SK-N-SH treated with all-trans-retinoic acid at 6 μM for 48 hours (cell line): ENCODE results near the gene SERPINH1.

Experiments
- ARNTL ChIP-seq: fragments of 450-650 bp; formaldehyde crosslinking; IDR thresholded peaks from 2 replicates; pipeline ENCODE4 v1.5.0; 2020; ENCODE audit warnings: low read depth, mild to moderate bottlenecking, moderate library complexity, borderline replicate concordance
- BACH2 ChIP-seq: fragments of 250-450 bp; sonication (Bioruptor Pico); IDR thresholded peaks from 2 replicates; pipeline ENCODE4 v1.9.0; 2021; ENCODE audit warnings: mild to moderate bottlenecking, borderline replicate concordance
- ESRRG ChIP-seq: fragments of 250-450 bp; sonication (Bioruptor Pico); IDR thresholded peaks from 2 replicates; pipeline ENCODE4 v1.6.1; 2021; ENCODE audit warnings: mild to moderate bottlenecking
- GLIS3 ChIP-seq: fragments of 250-450 bp; sonication (Bioruptor Pico); IDR thresholded peaks from 2 replicates; pipeline ENCODE4 v1.5.0; 2020; ENCODE audit warnings: mild to moderate bottlenecking, moderate library complexity
- ISL1 ChIP-seq: fragments of 250-450 bp; sonication (Bioruptor Pico); IDR thresholded peaks from 2 replicates; pipeline ENCODE4 v2.1.2; 2022; ENCODE audit warnings: mild to moderate bottlenecking, moderate library complexity
- PPARA ChIP-seq: fragments of 250-450 bp; sonication (Bioruptor Pico); IDR thresholded peaks from 2 replicates; pipeline ENCODE4 v1.5.0; 2020; ENCODE audit warnings: mild to moderate bottlenecking, borderline replicate concordance
- ZFP3 ChIP-seq: fragments of 250-450 bp; sonication (Bioruptor Pico); IDR thresholded peaks from 2 replicates; pipeline ENCODE4 v1.5.0; 2020; ENCODE audit warnings: mild to moderate bottlenecking, moderate library complexity
- ZFP30 ChIP-seq: fragments of 450-650 bp; formaldehyde crosslinking; IDR thresholded peaks from 2 replicates; pipeline ENCODE4 v1.5.0; 2022; ENCODE audit warnings: mild to moderate bottlenecking, moderate library complexity
- ZNF565 ChIP-seq: fragments of 450-650 bp; formaldehyde crosslinking; conservative IDR thresholded peaks from 2 replicates; pipeline ENCODE4 v1.5.0; 2020; ENCODE audit warnings: low read depth, mild to moderate bottlenecking, moderate library complexity
- ZNF70 ChIP-seq: fragments of 450-650 bp; formaldehyde crosslinking; IDR thresholded peaks from 2 replicates; pipeline ENCODE4 v1.5.0; 2020; ENCODE audit warnings: mild to moderate bottlenecking, moderate library complexity
- TF ChIP-seq, protein P1 (sequence below): fragments of 250-450 bp; sonication (Bioruptor Pico); IDR thresholded peaks from 2 replicates; pipeline ENCODE4 v1.8.0; 2020; ENCODE audit warnings: mild to moderate bottlenecking, moderate library complexity, borderline replicate concordance
- TF ChIP-seq, protein P2 (sequence below): fragments of 250-450 bp; sonication (Bioruptor Pico); IDR thresholded peaks from 2 replicates; pipeline ENCODE4 v1.8.0; 2021; ENCODE audit warnings: low read depth, mild to moderate bottlenecking, moderate library complexity, borderline replicate concordance

DNA sequence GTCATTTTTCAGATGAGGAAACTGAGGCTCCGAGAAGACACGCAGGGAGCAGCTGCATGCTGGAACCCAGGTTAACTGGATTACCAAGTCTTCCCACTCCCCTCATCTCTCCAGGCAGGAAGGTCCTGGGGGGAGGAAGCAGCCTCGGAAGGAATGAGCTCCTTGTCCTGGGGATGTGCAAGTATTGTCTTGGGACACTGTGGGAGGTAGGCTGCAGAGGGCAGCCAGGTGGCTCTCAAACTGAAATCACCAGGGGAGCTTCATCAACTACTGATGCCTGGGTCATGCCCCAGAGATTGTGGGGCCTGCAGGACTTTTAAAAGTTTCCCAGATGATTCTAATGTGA, 43.9 kb upstream of the SERPINH1 start:
- TF ChIP-seq, protein P1, sequence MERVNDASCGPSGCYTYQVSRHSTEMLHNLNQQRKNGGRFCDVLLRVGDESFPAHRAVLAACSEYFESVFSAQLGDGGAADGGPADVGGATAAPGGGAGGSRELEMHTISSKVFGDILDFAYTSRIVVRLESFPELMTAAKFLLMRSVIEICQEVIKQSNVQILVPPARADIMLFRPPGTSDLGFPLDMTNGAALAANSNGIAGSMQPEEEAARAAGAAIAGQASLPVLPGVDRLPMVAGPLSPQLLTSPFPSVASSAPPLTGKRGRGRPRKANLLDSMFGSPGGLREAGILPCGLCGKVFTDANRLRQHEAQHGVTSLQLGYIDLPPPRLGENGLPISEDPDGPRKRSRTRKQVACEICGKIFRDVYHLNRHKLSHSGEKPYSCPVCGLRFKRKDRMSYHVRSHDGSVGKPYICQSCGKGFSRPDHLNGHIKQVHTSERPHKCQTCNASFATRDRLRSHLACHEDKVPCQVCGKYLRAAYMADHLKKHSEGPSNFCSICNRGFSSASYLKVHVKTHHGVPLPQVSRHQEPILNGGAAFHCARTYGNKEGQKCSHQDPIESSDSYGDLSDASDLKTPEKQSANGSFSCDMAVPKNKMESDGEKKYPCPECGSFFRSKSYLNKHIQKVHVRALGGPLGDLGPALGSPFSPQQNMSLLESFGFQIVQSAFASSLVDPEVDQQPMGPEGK = no peak
- TF ChIP-seq ZNF565 (CRISPR knock-in tag) = no peak
- TF ChIP-seq PPARA = no peak
- TF ChIP-seq, protein P2, sequence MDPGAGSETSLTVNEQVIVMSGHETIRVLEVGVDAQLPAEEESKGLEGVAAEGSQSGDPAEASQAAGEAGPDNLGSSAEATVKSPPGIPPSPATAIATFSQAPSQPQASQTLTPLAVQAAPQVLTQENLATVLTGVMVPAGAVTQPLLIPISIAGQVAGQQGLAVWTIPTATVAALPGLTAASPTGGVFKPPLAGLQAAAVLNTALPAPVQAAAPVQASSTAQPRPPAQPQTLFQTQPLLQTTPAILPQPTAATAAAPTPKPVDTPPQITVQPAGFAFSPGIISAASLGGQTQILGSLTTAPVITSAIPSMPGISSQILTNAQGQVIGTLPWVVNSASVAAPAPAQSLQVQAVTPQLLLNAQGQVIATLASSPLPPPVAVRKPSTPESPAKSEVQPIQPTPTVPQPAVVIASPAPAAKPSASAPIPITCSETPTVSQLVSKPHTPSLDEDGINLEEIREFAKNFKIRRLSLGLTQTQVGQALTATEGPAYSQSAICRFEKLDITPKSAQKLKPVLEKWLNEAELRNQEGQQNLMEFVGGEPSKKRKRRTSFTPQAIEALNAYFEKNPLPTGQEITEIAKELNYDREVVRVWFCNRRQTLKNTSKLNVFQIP (CRISPR knock-in tag) = no peak
- TF ChIP-seq ZNF70 (CRISPR knock-in tag) = no peak
- TF ChIP-seq ZFP30 (CRISPR knock-in tag) = no peak
- no peak for TF ChIP-seq BACH2
- no peak for TF ChIP-seq ARNTL (CRISPR knock-in tag)
- no peak for TF ChIP-seq ISL1 (CRISPR knock-in tag)
- no peak for TF ChIP-seq ESRRG (CRISPR knock-in tag)
- TF ChIP-seq ZFP3 = no peak
- no peak for TF ChIP-seq GLIS3 (CRISPR knock-in tag)
